CD1c-positive myeloid dendritic cell (primary cell): Measurements from ENCODE around the gene NANOS1.
A peak's percentile ranks its signal among the peaks of the same experiment; 100 is the strongest.
"Not testable (repeated sequence)": the region's sequence is repeated elsewhere in the genome, so short reads cannot be mapped to it uniquely, and the experiment has no call there.

Experiments
- DNase-seq: peaks from one replicate; pipeline ENCODE4 v3.0.0-alpha.2; 2016; ENCODE audit errors: extremely low spot score

Gene NANOS1

GRCh38 chr10:119007211-119007574 is 22.3 kb upstream of the NANOS1 start:
- no peak for DNase-seq

- DNase-seq, result peak; percentile 21
Measured at GRCh38 chr10:119020627-119020946, 8.9 kb upstream of the NANOS1 start.

- no peak for DNase-seq
Measured at GRCh38 chr10:119022846-119023552, 6.5 kb upstream of the NANOS1 start.

DNA sequence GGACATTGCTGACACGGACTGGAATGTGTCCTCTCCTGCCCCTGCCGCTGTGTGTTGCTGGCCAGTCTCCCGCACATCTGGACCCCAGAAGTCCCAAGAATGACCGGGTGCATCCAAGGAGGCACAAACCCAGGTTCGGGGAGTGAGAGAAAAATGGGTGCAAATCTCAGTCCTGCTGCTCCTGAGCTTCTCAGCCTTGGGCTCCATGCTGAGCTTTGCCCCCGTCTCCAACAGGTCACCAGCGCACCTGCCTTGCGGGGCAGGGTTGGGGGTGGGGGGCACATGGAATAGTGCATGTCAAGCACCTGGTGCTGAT is 6.0 kb upstream of the NANOS1 start:
- no peak for DNase-seq

- DNase-seq, result no peak
Measured at GRCh38 chr10:119024882-119025281, 4.6 kb upstream of the NANOS1 start.

GRCh38 chr10:119025336-119025735 is 4.2 kb upstream of the NANOS1 start:
- no peak for DNase-seq

DNA sequence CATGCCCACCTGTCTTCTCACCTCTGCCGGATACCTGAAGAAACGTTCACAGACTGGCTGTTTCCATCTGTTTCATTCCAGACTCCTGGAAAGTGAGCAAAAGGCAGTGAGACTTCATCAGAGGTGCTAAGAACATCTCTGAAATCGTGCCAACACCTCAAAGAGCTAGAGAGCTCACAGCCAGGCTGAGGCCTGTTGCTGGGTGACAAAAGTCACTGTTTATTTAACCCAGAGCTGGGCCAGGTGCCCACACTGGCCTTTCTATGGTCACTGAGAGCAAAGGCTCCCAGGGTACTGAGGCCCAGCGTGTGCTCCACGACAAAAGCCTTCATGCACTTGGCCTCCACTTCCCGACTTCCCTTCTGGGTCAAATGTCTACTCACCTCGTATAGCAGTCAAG is 3.7 kb upstream of the NANOS1 start:
- no peak for DNase-seq

DNA sequence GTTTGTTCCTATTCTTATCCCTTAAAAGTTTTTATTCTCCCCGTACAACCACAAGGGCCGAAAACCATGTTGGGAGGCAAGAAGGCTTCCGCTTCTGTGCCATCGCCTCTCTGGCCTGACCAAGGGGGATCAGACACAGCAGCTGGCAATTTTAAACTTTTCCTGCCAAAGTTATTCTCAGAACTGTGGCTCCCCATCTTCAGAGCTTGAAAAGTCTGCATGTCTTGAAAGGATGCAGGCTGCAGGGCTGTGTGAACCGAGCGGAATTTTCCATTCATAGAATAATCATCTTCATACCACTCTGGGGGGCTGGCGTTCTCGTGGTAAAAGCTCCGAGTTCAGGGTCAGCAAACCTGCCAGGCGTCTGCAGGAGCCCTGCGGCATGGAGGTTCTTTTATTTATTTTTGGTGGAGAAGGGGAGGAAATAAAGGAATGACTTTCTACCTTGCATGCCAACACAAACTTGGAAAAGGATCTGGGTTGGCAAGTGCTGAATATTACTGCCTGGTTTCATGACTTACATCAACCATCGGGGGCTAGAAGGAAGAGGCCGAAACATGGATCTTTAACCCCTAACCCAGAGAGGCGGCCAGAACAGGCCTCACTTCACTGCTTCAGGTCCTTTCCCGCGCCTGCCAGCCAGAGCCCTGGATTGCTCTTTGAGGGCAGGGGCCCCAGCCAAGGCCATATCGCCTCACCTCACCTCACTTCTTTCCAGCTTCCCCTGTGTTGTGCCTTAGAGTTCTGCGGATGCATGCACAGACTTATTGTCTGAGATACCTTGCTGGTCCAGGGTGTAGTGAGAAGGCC is 3.0 kb upstream of the NANOS1 start:
- no peak for DNase-seq

DNA sequence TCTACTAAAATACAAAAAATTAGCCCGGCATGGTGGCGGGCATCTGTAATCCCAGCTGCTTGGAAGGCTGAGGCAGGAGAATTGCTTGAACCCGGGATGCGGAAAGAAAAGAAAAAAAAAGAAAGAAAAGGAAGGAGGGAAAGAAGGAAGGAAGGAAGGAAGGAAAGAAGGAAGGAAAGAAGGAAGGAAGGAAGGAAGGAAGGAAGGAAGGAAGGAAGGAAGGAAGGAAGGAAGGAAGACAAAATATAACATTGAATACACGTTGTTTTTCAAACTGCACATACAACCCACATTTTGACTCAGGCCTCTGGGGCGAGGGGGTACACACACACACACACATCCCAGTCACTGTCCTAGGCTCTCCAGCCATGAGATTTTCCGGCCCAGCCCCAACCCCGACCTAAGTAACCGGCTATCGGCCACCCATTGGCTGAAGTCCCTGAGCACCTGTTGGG is 1.0 kb upstream of the NANOS1 start:
- DNase-seq, result not testable (repeated sequence)

- peak; percentile 72 for DNase-seq
Measured at GRCh38 chr10:119028900-119029612, 458 bp upstream of the NANOS1 start.

- DNase-seq, result peak; percentile 39
Measured at GRCh38 chr10:119030421-119031250, 1.1 kb downstream of the NANOS1 start.

DNA sequence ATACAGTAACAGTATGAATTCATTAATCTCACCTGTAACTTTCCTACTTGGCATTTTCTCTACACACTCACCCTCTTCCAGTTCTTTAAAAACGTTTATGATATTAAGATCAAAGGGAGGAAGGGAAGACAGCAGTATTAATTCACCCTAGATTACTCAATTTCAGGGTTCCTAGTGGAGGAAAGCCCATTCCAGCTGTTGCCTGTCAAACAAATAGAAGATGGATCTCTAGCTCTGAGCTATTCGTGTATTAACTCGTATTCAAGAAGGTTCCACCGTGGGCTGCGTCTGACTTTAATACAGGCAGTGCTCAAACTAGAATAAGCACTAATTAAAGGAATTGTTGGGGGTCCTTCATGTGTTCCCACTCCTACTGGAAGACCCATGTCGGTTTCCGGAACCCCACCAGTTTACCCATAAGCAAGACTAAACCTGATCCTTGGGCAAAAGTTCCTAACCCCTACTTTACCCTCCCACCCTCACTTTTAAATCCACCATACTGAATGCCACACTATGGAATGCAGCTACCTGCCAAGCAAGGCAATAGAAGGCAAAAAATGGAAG is 2.1 kb downstream of the NANOS1 start:
- DNase-seq, result no peak

GRCh38 chr10:119039161-119039560 is 9.6 kb downstream of the NANOS1 start:
- DNase-seq, result no peak

- no peak for DNase-seq
Measured at GRCh38 chr10:119041326-119041725, 11.8 kb downstream of the NANOS1 start.

GRCh38 chr10:119042169-119042568 is 12.7 kb downstream of the NANOS1 start:
- no peak for DNase-seq

- no peak for DNase-seq
Measured at GRCh38 chr10:119045561-119045960, 16.0 kb downstream of the NANOS1 start.

GRCh38 chr10:119049361-119049760 is 19.8 kb downstream of the NANOS1 start:
- DNase-seq, result no peak

DNA sequence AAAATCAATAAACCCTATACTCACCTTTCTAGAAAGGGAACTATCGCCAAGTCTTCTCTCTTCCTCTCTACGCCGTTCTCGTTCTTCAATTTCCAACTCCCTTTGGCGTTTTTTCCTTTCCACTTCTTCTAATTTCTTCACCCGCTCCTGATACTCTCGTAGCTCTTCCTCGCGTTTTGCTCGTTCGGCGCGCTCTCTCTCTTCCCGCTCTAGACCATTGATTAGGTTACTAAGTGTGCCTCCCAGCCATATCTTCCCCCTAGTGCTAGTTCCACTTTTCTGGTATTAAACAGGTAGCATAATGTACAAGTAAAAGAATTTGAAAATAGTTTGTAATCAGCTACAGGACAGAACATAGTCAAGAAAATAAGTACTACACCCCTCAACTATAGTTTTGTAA is 20.3 kb downstream of the NANOS1 start:
- DNase-seq, result no peak

GRCh38 chr10:119051775-119052174 is 22.3 kb downstream of the NANOS1 start:
- DNase-seq, result no peak

DNA sequence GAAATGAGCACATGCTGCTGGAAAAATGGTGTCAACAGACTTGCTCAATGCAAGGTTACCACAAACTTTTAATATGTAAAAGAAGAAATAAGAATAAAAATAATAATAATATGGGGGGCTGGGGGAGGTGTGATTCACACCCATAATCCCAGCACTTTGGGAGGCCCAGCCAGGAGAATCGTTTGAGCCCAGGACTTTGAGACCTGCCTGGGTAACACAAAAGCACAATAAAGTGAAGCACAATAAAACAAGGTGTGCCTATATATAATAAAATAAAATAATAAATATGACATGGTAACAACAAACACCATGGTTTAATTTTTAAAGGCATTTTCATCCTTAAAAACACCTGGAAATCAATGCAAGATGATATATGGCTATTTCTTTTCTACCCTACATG is 26.0 kb downstream of the NANOS1 start:
- DNase-seq, result no peak

- no peak for DNase-seq
Measured at GRCh38 chr10:119058010-119058409, 28.5 kb downstream of the NANOS1 start.

DNA sequence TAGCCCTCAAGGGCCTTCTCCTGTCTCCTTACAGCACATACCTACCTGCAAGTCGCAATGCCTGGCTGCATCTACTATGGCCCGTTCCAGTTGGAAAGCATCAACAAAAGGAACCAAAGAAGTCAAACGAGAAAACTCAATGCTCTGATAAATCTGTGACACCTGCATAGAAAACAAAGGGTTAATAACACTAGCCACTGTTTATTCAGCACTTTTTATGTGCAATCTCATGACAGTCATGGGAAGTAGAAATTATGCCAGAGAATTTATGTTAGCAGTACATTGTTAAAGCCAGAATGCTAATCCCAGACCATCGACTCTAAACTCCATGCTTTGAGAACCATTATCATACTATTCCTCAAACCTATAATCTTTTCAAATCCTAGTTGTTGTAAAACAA is 30.0 kb downstream of the NANOS1 start:
- DNase-seq, result no peak
